GM12878 (cell line): ENCODE results near the gene ADCY5.

Experiments
- EP300 ChIP-seq, 2 experiments: fragments of 150-350 bp in 1 of 2; IDR thresholded peaks; 2 replicates each; pipeline ENCODE4 v1.6.1; 2011 to 2012; ENCODE audit warnings: low read depth in 2 of 2, low read length in 2 of 2, borderline replicate concordance in 1 of 2, improper control_type of control experiment in 1 of 2, inconsistent platforms in 1 of 2; ENCODE audit not compliant: control insufficient read depth in 1 of 2
- ETV6 ChIP-seq, 2 experiments: fragments of 450-650 bp in 1 of 2; IDR thresholded peaks in 1 of 2; conservative IDR thresholded peaks in 1 of 2; 2 replicates each; pipeline ENCODE4 v1.6.1; 2014; ENCODE audit warnings: antibody characterized with exemption in 1 of 2, borderline replicate concordance in 1 of 2, low read depth in 1 of 2, mild to moderate bottlenecking in 1 of 2, moderate library complexity in 1 of 2
- MTA3 ChIP-seq: IDR thresholded peaks from 2 replicates; pipeline ENCODE4 v1.6.1; 2012; ENCODE audit warnings: low read length, inconsistent platforms, borderline replicate concordance
- SIN3A ChIP-seq: IDR thresholded peaks from 2 replicates; pipeline ENCODE4 v1.6.1; 2012; ENCODE audit warnings: low read depth, low read length, improper control_type of control experiment
- TF ChIP-seq, protein P1 (sequence below), 3 experiments: IDR thresholded peaks in 2 of 3; conservative IDR thresholded peaks in 1 of 3; 2 replicates each; pipeline ENCODE4 v1.5.1; 2011; ENCODE audit warnings: low read depth in 3 of 3, low read length in 3 of 3, mild to moderate bottlenecking in 3 of 3, control low read depth in 2 of 3, moderate library complexity in 2 of 3, inconsistent platforms in 1 of 3, mixed read lengths in 1 of 3; ENCODE audit not compliant: control insufficient read depth in 2 of 3, insufficient read depth in 1 of 3; ENCODE audit errors: extremely low read depth in 1 of 3
- TF ChIP-seq, protein P2 (sequence below): IDR thresholded peaks from 2 replicates; pipeline ENCODE4 v1.6.1; 2011; ENCODE audit warnings: low read depth, mild to moderate bottlenecking, low read length, moderate library complexity, borderline replicate concordance; ENCODE audit errors: extremely low read depth

DNA sequence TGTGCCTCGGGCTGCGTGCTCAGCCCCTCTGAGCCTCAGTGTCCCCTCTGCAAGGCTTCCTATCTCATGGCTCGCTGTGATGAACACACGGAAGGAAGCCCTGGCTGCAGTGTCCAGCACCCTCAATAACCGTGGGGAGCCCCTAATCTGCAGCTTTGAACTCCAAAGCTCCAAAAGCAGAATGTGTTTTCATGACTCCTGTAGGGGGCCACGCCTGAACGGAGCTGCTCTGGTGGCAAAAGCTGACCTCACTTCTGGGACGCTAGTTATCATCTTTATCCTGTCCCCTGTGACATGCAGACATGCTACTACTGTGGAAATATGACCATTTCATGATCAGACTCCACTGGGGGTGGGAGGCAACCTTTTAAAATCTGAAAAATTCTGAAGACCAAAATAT, 148.3 kb downstream of the ADCY5 start:
- TF ChIP-seq ETV6 (conservative IDR thresholded peaks at IDR 0.05 in 1 of 2, IDR thresholded peaks at IDR 0.05 in 1 of 2; ENCODE audit: borderline replicate concordance in 1 of 2, low read depth in 1 of 2) (no peak), EP300 (IDR thresholded peaks at IDR 0.05; ENCODE audit: borderline replicate concordance in 1 of 2, control insufficient read depth in 1 of 2, low read depth in 2 of 2, low read length in 2 of 2) (no peak), MTA3 (no peak), SIN3A (no peak)
- TF ChIP-seq, protein P1, sequence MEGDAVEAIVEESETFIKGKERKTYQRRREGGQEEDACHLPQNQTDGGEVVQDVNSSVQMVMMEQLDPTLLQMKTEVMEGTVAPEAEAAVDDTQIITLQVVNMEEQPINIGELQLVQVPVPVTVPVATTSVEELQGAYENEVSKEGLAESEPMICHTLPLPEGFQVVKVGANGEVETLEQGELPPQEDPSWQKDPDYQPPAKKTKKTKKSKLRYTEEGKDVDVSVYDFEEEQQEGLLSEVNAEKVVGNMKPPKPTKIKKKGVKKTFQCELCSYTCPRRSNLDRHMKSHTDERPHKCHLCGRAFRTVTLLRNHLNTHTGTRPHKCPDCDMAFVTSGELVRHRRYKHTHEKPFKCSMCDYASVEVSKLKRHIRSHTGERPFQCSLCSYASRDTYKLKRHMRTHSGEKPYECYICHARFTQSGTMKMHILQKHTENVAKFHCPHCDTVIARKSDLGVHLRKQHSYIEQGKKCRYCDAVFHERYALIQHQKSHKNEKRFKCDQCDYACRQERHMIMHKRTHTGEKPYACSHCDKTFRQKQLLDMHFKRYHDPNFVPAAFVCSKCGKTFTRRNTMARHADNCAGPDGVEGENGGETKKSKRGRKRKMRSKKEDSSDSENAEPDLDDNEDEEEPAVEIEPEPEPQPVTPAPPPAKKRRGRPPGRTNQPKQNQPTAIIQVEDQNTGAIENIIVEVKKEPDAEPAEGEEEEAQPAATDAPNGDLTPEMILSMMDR (IDR thresholded peaks at IDR 0.05 in 2 of 3, conservative IDR thresholded peaks at IDR 0.05 in 1 of 3; ENCODE audit: control insufficient read depth in 2 of 3, extremely low read depth in 1 of 3, insufficient read depth in 1 of 3, low read depth in 3 of 3, low read length in 3 of 3): no peak
- TF ChIP-seq, protein P2, sequence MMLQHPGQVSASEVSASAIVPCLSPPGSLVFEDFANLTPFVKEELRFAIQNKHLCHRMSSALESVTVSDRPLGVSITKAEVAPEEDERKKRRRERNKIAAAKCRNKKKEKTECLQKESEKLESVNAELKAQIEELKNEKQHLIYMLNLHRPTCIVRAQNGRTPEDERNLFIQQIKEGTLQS: no peak
